CD14-positive monocyte (primary cell): ENCODE data around the gene HNF4A. TPM values are rescaled to one million over a fixed set of nuclear protein-coding genes. Genes with fewer than 3 reads are reported as not detected.
A peak's percentile ranks its signal among the peaks of the same experiment; 100 is the strongest.

ENCODE experiments used
- DNase-seq, 3 donors: peaks; one replicate each; pipeline ENCODE4 v3.0.0-alpha.2; 2011 to 2022
- H2AFZ ChIP-seq: 2 replicates; pipeline ENCODE4 v1.6.0; 2012; ENCODE audit warnings: mild to moderate bottlenecking, low read depth, low read length, inconsistent platforms; ENCODE audit not compliant: insufficient read depth, poor library complexity, severe bottlenecking
- H3K27ac ChIP-seq, 2 donors: 1 replicate in 1 of 2; 2 replicates in 1 of 2; pipeline ENCODE4 v1.5.1; 2012 to 2013; ENCODE audit warnings: low read length in 2 of 2, control low read depth in 1 of 2, inconsistent platforms in 1 of 2, low read depth in 1 of 2, mild to moderate bottlenecking in 1 of 2
- H3K27me3 ChIP-seq, 2 donors: one replicate each; pipeline versions ENCODE4 v1.6.0 to v1.6.1; 2011 to 2013; ENCODE audit warnings: low read length in 2 of 2; ENCODE audit not compliant: control insufficient read depth in 2 of 2, insufficient read depth in 2 of 2
- H3K36me3 ChIP-seq, 2 donors: replicated peaks in 1 of 2; 1 replicate in 1 of 2; 2 replicates in 1 of 2; pipeline versions ENCODE4 v1.5.1 to v1.6.1; 2012 to 2013; ENCODE audit warnings: low read length in 2 of 2, control low read depth in 1 of 2, inconsistent platforms in 1 of 2, mild to moderate bottlenecking in 1 of 2; ENCODE audit not compliant: insufficient read depth in 2 of 2, control insufficient read depth in 1 of 2
- H3K4me1 ChIP-seq, 2 donors: 1 replicate in 1 of 2; 2 replicates in 1 of 2; pipeline versions ENCODE4 v1.5.1 to v1.6.1; 2012 to 2013; ENCODE audit warnings: low read length in 2 of 2, control low read depth in 1 of 2, inconsistent platforms in 1 of 2, mild to moderate bottlenecking in 1 of 2, moderate library complexity in 1 of 2; ENCODE audit not compliant: insufficient read depth in 2 of 2, control insufficient read depth in 1 of 2
- H3K4me2 ChIP-seq: replicated peaks from 2 replicates; pipeline ENCODE3; 2012; ENCODE audit warnings: low read length, moderate library complexity, mild to moderate bottlenecking; ENCODE audit not compliant: poor library complexity, severe bottlenecking; ENCODE audit errors: extremely low read depth
- H3K4me3 ChIP-seq, 3 experiments: fragments of 200-600 bp in 1 of 3; sonication (generic) in 1 of 3; replicated peaks in 1 of 3; 1 replicate in 2 of 3; 2 replicates in 1 of 3; pipeline ENCODE4 v1.5.1; 2011 to 2013; ENCODE audit warnings: low read length in 3 of 3, mild to moderate bottlenecking in 3 of 3, control low read depth in 2 of 3, low read depth in 2 of 3, inconsistent platforms in 1 of 3, moderate library complexity in 1 of 3
- H3K79me2 ChIP-seq: 2 replicates; pipeline ENCODE4 v1.6.0; 2012; ENCODE audit warnings: mild to moderate bottlenecking, control low read depth, inconsistent platforms, low read length, moderate library complexity; ENCODE audit not compliant: insufficient read depth
- H3K9ac ChIP-seq: 2 replicates; pipeline ENCODE4 v1.6.0; 2017; ENCODE audit warnings: low read length, mild to moderate bottlenecking; ENCODE audit not compliant: insufficient read depth, poor library complexity, severe bottlenecking
- H3K9me3 ChIP-seq, 2 donors: replicated peaks in 1 of 2; 1 replicate in 1 of 2; 2 replicates in 1 of 2; pipeline versions ENCODE4 v1.5.1 to v1.6.1; 2012 to 2013; ENCODE audit warnings: low read length in 2 of 2, control low read depth in 1 of 2; ENCODE audit not compliant: control insufficient read depth in 1 of 2, insufficient read depth in 1 of 2
- H4K20me1 ChIP-seq: 2 replicates; pipeline ENCODE4 v1.6.0; 2012; ENCODE audit warnings: mild to moderate bottlenecking, low read length, control low read depth, moderate library complexity; ENCODE audit not compliant: insufficient read depth
- H3K27ac Mint-ChIP-seq, 7 donors: one replicate each; pipeline ENCODE4 v1.8.0; 2020; ENCODE audit warnings: mild to moderate bottlenecking in 7 of 7, mixed read lengths in 7 of 7, moderate library complexity in 6 of 7, inconsistent platforms in 2 of 7
- H3K27me3 Mint-ChIP-seq, 3 donors: one replicate each; pipeline ENCODE4 v1.8.0; 2021 to 2022; ENCODE audit warnings: low read depth in 3 of 3, mild to moderate bottlenecking in 3 of 3, mixed read lengths in 3 of 3, moderate library complexity in 3 of 3, inconsistent platforms in 1 of 3
- H3K36me3 Mint-ChIP-seq, 2 donors: one replicate each; pipeline ENCODE4 v1.8.0; 2020; ENCODE audit warnings: mixed read lengths in 2 of 2, inconsistent platforms in 1 of 2, mild to moderate bottlenecking in 1 of 2
- H3K4me1 Mint-ChIP-seq: one replicate; pipeline ENCODE4 v1.8.0; 2020; ENCODE audit warnings: mild to moderate bottlenecking, mixed read lengths
- H3K4me3 Mint-ChIP-seq, 2 donors: one replicate each; pipeline ENCODE4 v1.8.0; 2020; ENCODE audit warnings: mild to moderate bottlenecking in 2 of 2, mixed read lengths in 2 of 2, moderate library complexity in 1 of 2
- H3K9me3 Mint-ChIP-seq, 7 donors: one replicate each; pipeline ENCODE4 v1.8.0; 2020 to 2022; ENCODE audit warnings: mixed read lengths in 7 of 7, mild to moderate bottlenecking in 6 of 7, moderate library complexity in 6 of 7, inconsistent platforms in 2 of 7
- CTCF ChIP-seq: fragments of 200-600 bp; IDR thresholded peaks from one replicate; pipeline ENCODE4 v1.8.0; 2022; ENCODE audit warnings: antibody characterized with exemption, mild to moderate bottlenecking
- whole genome bisulfite sequencing: methylation state at CpG from one replicate; pipeline ENCODE4 v1.1.5; 2013; ENCODE audit warnings: missing lambda C conversion rate; ENCODE audit not compliant: insufficient coverage; 5-methylcytosine and 5-hydroxymethylcytosine counted together
- intact Hi-C, 2 donors: fragments of 100-400 bp; cut with micrococcal nuclease; formaldehyde crosslinking; loops; one replicate each; pipeline versions ENCODE4 v1.15.0 to v1.15.1; 2023
- polyA plus RNA-seq, 3 donors: library from polyadenylated mRNA; depleted of rRNA in 1 of 3; unstranded in 2 of 3; stranded (reverse) in 1 of 3; fragments of 300-500 nt in 2 of 3; fragments of >200 nt in 1 of 3; fragmentation: Illumina TruSeq in 2 of 3; gene quantifications; 1 replicate in 2 of 3; 2 replicates in 1 of 3; pipeline ENCODE4 v1.2.3, GENCODE V29; 2012 to 2021

The HNF4A gene
- polyA plus RNA-seq, 3 donors = not detected

DNA sequence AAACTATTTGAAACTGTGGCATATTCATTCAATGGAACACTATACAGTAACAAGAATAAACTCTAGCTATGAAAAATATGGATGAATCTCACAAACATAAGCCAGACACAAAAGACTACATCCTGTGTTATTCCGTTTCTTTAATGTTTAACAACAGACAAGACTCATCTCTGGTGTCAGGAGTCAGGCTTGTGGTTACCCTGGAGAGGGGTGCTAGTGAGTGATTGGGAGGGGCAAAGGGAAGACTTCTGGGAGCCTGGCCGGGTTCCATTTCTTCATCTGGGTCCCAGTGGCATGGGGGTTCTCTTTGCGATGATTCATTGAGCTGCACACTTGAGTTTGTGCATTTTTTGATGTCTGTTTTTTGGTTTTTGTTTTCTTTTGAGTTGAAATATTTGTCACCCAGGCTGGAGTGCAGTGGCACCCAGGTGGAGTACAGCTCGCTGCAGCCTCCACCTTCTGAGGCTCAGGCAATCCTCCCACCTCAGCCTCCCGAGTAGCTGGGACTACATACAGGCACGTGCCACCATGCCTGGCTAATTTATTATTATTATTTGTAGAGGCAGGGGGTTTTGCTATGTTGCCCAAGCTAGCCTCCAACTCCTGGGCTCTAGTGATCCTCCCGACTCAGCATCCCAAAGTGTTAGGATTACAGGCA is 98.9 kb downstream of the HNF4A start:
- H3K36me3 ChIP-seq = no peaks in the 10 kb centered on the region
- H3K27ac ChIP-seq = no peak overlapping the region
- no peak for TF ChIP-seq CTCF
- peaks cover 8% of the 10 kb centered on the region in 2 donors for H3K4me1 ChIP-seq
- no peak overlapping the region for H3K9ac ChIP-seq
- peaks cover 2 to 4% (median 4%) of the 10 kb centered on the region in 3 donors for H3K27me3 Mint-ChIP-seq
- no peaks in the 10 kb centered on the region for H3K79me2 ChIP-seq
- intact Hi-C loops = no loop called here
- no peaks in the 10 kb centered on the region for H3K27me3 ChIP-seq
- no peaks in the 10 kb centered on the region for H3K9me3 Mint-ChIP-seq
- peaks cover 9% of the 10 kb centered on the region for H3K4me1 Mint-ChIP-seq
- no peak overlapping the region for H3K4me3 ChIP-seq
- no peaks in the 10 kb centered on the region for H3K9me3 ChIP-seq
- no peak overlapping the region for H3K27ac Mint-ChIP-seq
- no peak overlapping the region for H3K4me3 Mint-ChIP-seq
- H3K36me3 Mint-ChIP-seq = no peaks in the 10 kb centered on the region
- H2AFZ ChIP-seq = no peak overlapping the region
- WGBS = 89% methylated on average over 2 of the region's 7 CpGs
- no peak for DNase-seq
- no peaks in the 10 kb centered on the region for H4K20me1 ChIP-seq
- H3K4me2 ChIP-seq = no peak overlapping the region

- intact Hi-C loops = no loop called here
- H4K20me1 ChIP-seq = no peaks in the 10 kb centered on the region
- H3K27ac Mint-ChIP-seq = peak overlapping the region in 2 of 7 donors; percentile 38 to 77
- no peaks in the 10 kb centered on the region for H3K9me3 Mint-ChIP-seq
- no peak for TF ChIP-seq CTCF
- DNase-seq = peak in 2 of 3 donors; percentile 33 to 46
- H3K27ac ChIP-seq = peak overlapping the region in 1 of 2 donors; percentile 9
- no peaks in the 10 kb centered on the region for H3K36me3 Mint-ChIP-seq
- peaks cover 9% of the 10 kb centered on the region for H3K4me1 Mint-ChIP-seq
- H2AFZ ChIP-seq = no peak overlapping the region
- H3K36me3 ChIP-seq = no peaks in the 10 kb centered on the region
- no peaks in the 10 kb centered on the region for H3K27me3 ChIP-seq
- peak overlapping the region in 1 of 2 donors; percentile 35 for H3K4me3 Mint-ChIP-seq
- H3K4me3 ChIP-seq = no peak overlapping the region
- H3K79me2 ChIP-seq = no peaks in the 10 kb centered on the region
- H3K27me3 Mint-ChIP-seq = peaks cover 2 to 4% (median 3%) of the 10 kb centered on the region in 3 donors
- H3K9ac ChIP-seq = no peak overlapping the region
- peak overlapping the region; percentile 19 for H3K4me2 ChIP-seq
- no peaks in the 10 kb centered on the region for H3K9me3 ChIP-seq
- peaks cover 8% of the 10 kb centered on the region in 2 donors for H3K4me1 ChIP-seq
- WGBS = 50% methylated on average over 1 of the region's 3 CpGs
Measured at GRCh38 chr20:44455126-44455525, 99.6 kb downstream of the HNF4A start.
